GM18858 (cell line): Measurements from ENCODE around the gene MAMDC4.
"Not testable (repeated sequence)": the region's sequence is repeated elsewhere in the genome, so short reads cannot be mapped to it uniquely, and the experiment has no call there.

ENCODE experiments used
- ATAC-seq: cut with Tn5 transposase; IDR thresholded peaks from one replicate; pipeline ENCODE4 v1.9.1; 2021; ENCODE audit not compliant: unreplicated experiment

MAMDC4 gene

GRCh38 chr9:136851941-136852663 lies at the start of gene MAMDC4:
TSS of gene MAMDC4 (plus strand) at chr9:136852346. CDS start at chr9:136852417, 71 bp downstream.
- ATAC-seq: no peak

GRCh38 chr9:136803009-136803550 lies 49.1 kb upstream of the MAMDC4 start:
- ATAC-seq: not testable (repeated sequence)

GRCh38 chr9:136803551-136804508 lies 48.3 kb upstream of the MAMDC4 start:
- ATAC-seq: no peak

- no peak for ATAC-seq
Observed at GRCh38 chr9:136804509-136805206, 47.5 kb upstream of the MAMDC4 start.

GRCh38 chr9:136805207-136805740 lies 46.9 kb upstream of the MAMDC4 start:
- ATAC-seq: no peak

- ATAC-seq: no peak
Observed at GRCh38 chr9:136806067-136806466, 46.1 kb upstream of the MAMDC4 start.

- ATAC-seq: no peak
Observed at GRCh38 chr9:136806631-136807201, 45.4 kb upstream of the MAMDC4 start.

- ATAC-seq: no peak
Observed at GRCh38 chr9:136807281-136808074, 44.7 kb upstream of the MAMDC4 start, which contains the start of gene RABL6. TSS of gene RABL6 (plus strand) at chr9:136807948. CDS start at chr9:136808197, 249 bp downstream.

- ATAC-seq: no peak
Observed at GRCh38 chr9:136808075-136808805, 43.9 kb upstream of the MAMDC4 start.

GRCh38 chr9:136808806-136809158 lies 43.4 kb upstream of the MAMDC4 start:
- no peak for ATAC-seq

- ATAC-seq: no peak
Observed at GRCh38 chr9:136814725-136815421, 37.3 kb upstream of the MAMDC4 start.

- no peak for ATAC-seq
Observed at GRCh38 chr9:136815422-136815782, 36.7 kb upstream of the MAMDC4 start.

- no peak for ATAC-seq
Observed at GRCh38 chr9:136820971-136821825, 30.9 kb upstream of the MAMDC4 start.

GRCh38 chr9:136821826-136822544 lies 30.2 kb upstream of the MAMDC4 start:
- no peak for ATAC-seq

- ATAC-seq: no peak
Observed at GRCh38 chr9:136823136-136824046, 28.8 kb upstream of the MAMDC4 start.
